HL-60/S4 treated with retinoic acid at 250 ng/mL for 4 days and 3 days (cell line): Measurements from ENCODE around the gene GREB1L.

Source experiments
- in situ Hi-C: fragments of 300-500 bp; cut with MboI; formaldehyde crosslinking; loops from 2 replicates; pipeline ENCODE4 v1.7.0; 2022; ENCODE audit warnings: low sequenced_read_pairs

The GREB1L gene

GRCh38 chr18:21522530-21522929 lies 280.5 kb downstream of the GREB1L start:
- in situ Hi-C loops: no loop called here

GRCh38 chr18:21525916-21526315 lies 283.9 kb downstream of the GREB1L start:
- in situ Hi-C loops: no loop called here

GRCh38 chr18:21526463-21526862 lies 284.4 kb downstream of the GREB1L start:
- in situ Hi-C loops: no loop called here

- in situ Hi-C loops: no loop called here
Measured at GRCh38 chr18:21534327-21534726, 292.3 kb downstream of the GREB1L start.

GRCh38 chr18:21538230-21538629 lies 296.2 kb downstream of the GREB1L start:
- in situ Hi-C loops: no loop called here

GRCh38 chr18:21546423-21546822 lies 304.4 kb downstream of the GREB1L start:
- in situ Hi-C loops: no loop called here

- in situ Hi-C loops: no loop called here
Measured at GRCh38 chr18:21548647-21549046, 306.6 kb downstream of the GREB1L start.

GRCh38 chr18:21550510-21550970 lies 308.5 kb downstream of the GREB1L start:
- in situ Hi-C loops: no loop called here

GRCh38 chr18:21557607-21558253 lies 315.7 kb downstream of the GREB1L start:
- in situ Hi-C loops: no loop called here

- in situ Hi-C loops: no loop called here
Measured at GRCh38 chr18:21559195-21559594, 317.2 kb downstream of the GREB1L start.

GRCh38 chr18:21571772-21572171 lies 329.7 kb downstream of the GREB1L start:
- in situ Hi-C loops: no loop called here
